HG03521 (cell line): ENCODE measurements around the gene SWAP70.

Source experiments
- ATAC-seq: cut with Tn5 transposase; IDR thresholded peaks from one replicate; pipeline ENCODE4 v1.9.1; 2021; ENCODE audit warnings: mild to moderate bottlenecking, moderate library complexity; ENCODE audit not compliant: unreplicated experiment

Gene SWAP70

GRCh38 chr11:9747828-9748227 is 84.0 kb downstream of the SWAP70 start:
- no peak for ATAC-seq

- peak; percentile 69 for ATAC-seq
Measured at GRCh38 chr11:9748361-9748970, 84.6 kb downstream of the SWAP70 start.

- ATAC-seq, result no peak
Measured at GRCh38 chr11:9750551-9750950, 86.7 kb downstream of the SWAP70 start.

GRCh38 chr11:9752091-9752490 is 88.2 kb downstream of the SWAP70 start:
- no peak for ATAC-seq

GRCh38 chr11:9753021-9753420 is 89.1 kb downstream of the SWAP70 start:
- no peak for ATAC-seq

GRCh38 chr11:9754010-9754471 is 90.2 kb downstream of the SWAP70 start:
- no peak for ATAC-seq

- ATAC-seq, result no peak
Measured at GRCh38 chr11:9755561-9756185, 91.8 kb downstream of the SWAP70 start.

- no peak for ATAC-seq
Measured at GRCh38 chr11:9756461-9756860, 92.6 kb downstream of the SWAP70 start.

GRCh38 chr11:9756878-9757277 is 93.0 kb downstream of the SWAP70 start:
- no peak for ATAC-seq

GRCh38 chr11:9757809-9758636 is 94.1 kb downstream of the SWAP70 start:
- peak; percentile 65 for ATAC-seq

- peak; percentile 12 for ATAC-seq
Measured at GRCh38 chr11:9758637-9759518, 95.0 kb downstream of the SWAP70 start.

GRCh38 chr11:9759519-9760192 is 95.8 kb downstream of the SWAP70 start:
- no peak for ATAC-seq

GRCh38 chr11:9760193-9760575 is 96.3 kb downstream of the SWAP70 start:
- no peak for ATAC-seq

GRCh38 chr11:9761441-9761945 is 97.6 kb downstream of the SWAP70 start:
- ATAC-seq, result no peak

- ATAC-seq, result no peak
Measured at GRCh38 chr11:9762531-9762930, 98.7 kb downstream of the SWAP70 start.

GRCh38 chr11:9763301-9763700 is 99.4 kb downstream of the SWAP70 start:
- no peak for ATAC-seq

- ATAC-seq, result no peak
Measured at GRCh38 chr11:9765320-9766101, 101.6 kb downstream of the SWAP70 start.

- ATAC-seq, result no peak
Measured at GRCh38 chr11:9769621-9770020, 105.7 kb downstream of the SWAP70 start.

GRCh38 chr11:9771071-9771511 is 107.2 kb downstream of the SWAP70 start:
- no peak for ATAC-seq
